ENCODE data around the gene SPACA9.

The SPACA9 gene

DNA sequence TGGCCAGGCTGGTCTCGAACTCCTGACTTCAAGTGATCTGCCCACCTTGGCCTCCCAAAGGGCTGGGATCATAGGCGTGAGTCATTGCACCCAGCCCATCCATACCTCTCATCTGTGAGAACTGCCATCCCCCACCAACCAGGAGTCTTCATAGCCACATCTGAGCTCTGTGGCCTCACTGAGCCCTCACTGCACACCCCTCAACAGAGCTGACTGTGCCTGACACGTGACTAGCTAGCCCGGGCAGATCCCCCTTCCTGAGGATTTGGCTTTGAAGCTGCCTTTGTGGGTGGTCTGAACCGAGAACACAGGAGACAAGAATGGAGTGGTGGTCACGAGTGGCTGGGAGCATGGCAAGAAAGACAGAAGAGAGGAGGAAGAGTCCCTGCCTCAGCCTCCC is 16.2 kb upstream of the SPACA9 start:
- no peak for FAIRE-seq
- no peak for DNase-seq (ENCODE audit: low spot score)

DNA sequence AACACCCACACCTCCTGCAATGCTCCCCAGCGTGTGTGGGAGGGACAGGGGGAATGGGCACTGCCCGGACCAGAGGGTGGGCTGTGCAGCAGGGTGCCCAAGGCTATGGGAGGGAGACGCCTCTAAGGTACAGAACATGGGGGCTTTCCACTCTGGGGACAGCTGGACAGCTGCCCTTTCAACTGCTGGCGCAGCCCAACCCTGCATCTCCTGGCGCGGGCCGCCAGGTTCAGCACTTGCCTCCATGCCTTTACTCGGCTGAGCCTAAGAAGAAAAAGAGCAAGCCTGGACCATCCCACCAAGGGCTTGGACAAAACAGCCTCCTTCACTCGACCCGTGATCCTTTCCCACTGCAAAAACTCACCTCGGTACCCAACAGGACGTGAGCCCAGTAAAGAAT is 15.6 kb upstream of the SPACA9 start:
- no peak for DNase-seq (ENCODE audit: low spot score)

DNA sequence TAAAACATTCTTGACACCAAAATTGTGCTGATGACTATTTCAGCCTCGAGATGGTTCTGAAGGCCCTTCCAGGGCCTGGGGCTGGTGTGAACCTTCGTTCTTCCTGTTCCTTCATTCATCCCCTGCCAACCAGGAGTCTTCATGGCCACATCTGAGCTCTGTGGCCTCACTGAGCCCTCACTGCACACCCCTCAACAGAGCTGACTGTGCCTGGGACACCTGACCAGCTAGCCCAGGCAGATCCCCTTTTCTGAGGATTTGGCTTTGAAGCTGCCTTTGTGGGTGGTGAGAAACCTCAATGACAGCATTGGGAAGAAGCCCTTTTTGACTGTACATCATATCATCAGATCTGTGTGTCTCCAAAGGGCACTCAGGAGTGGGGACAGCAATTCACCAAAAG is 14.4 kb upstream of the SPACA9 start:
- FAIRE-seq (no peak), DNase-seq (ENCODE audit: low spot score) (no peak)

More for the DNA sequence above, 15.6 kb upstream of the SPACA9 start:
- no peak for FAIRE-seq

DNA sequence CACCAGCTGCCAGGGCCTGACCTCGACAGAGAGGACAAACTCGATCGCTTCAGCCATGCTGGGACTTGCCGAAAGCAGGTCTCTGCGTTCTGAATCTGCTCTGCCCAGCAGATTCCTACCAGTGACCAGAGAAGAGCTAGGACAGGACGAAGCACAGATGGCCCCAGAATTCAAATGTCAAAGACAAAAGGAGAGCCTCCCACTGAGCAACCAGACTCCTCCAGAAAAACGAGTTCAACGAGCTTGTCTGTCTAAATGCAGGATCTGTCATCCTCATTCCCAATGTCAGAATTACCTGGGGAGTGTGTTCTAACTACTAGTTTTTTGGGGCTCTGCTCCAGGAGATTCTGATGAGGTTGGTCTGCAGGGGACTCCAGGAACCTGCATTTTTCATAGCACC is 14.0 kb upstream of the SPACA9 start:
- DNase-seq (ENCODE audit: low spot score), result no peak
- no peak for FAIRE-seq

DNA sequence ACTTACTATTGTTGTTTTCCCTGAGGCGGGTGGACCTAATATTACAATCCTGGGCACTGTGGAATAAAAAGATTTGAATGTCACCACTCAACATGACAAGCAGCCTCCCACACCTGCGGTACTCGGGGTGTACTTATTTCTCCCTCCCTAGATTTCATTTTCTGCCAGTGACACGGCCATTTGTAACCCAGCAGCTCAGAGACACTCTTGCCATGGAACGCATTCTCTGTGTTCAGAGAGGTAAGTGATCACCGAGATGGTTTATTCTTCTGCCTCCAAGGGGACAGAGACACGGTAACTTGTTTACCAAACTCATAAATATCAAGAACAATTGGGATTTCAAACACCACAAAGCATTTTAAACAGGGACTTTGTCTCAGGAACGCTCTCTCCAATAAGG is 11.8 kb upstream of the SPACA9 start:
- FAIRE-seq (no peak), DNase-seq (ENCODE audit: low spot score) (no peak)

DNA sequence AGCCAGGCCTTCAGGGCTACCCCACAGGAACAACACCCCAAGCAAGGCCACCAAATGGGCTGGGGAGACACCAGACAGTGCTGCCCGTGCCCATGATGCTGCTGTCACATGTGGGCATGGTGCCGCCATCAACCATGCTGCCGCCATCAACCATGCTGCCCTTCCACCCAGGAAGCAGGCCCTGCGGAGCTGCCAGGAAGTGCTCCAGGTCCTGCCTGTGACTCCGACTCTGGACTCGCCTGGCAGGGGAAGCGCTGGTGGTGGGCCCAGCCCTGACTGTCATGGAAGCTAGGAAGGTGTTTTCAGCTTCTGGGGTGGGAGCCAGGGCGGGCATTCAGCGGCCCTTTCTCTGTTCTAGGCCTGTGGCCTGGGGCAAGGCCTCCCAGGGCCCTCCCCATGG is 9.4 kb upstream of the SPACA9 start:
- FAIRE-seq (no peak), DNase-seq (ENCODE audit: low spot score) (no peak)

DNA sequence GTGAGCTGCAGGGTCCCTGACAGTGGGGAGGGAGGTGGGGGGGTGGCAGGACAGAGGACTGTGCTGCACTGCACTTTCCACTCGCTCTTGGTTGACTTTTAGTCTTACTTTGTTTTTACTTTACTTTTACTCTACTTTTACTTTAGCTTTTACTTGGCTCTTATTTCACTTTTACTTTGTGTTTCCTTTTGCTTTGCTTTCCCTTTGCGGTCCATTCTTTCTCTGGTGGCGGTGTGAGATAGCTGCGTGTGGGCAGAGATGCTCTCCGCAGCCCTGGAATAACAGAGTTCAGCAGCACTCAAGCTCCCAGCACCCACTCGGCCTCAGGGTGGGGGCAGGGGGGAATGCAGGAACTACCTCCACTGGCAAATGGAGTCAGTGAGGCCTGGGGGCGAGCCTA is 5.3 kb upstream of the SPACA9 start:
- FAIRE-seq, result no peak

DNA sequence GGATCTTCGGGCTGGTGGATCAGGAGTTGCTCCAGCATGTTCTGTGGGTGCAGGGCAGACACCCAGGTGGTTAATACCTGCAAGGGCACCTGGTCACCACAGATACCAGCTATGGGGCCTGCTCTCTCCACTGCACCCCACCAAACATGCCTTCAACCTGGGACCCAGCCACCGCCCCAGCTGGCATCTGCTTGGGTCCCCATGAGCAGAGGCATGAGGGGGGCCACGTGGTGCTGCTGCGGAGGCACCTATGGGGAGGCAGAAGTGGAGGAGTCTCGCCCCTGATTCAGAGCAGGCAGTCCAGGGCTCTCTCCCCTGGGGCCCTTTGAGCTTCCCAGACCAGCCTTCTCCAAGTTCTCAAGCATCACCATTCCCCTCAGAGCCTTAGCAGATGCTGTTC is 3.5 kb upstream of the SPACA9 start:
- FAIRE-seq, result no peak
- no peak for DNase-seq (ENCODE audit: low spot score)

More for the DNA sequence above, 5.3 kb upstream of the SPACA9 start:
- DNase-seq (ENCODE audit: low spot score), result no peak

DNA sequence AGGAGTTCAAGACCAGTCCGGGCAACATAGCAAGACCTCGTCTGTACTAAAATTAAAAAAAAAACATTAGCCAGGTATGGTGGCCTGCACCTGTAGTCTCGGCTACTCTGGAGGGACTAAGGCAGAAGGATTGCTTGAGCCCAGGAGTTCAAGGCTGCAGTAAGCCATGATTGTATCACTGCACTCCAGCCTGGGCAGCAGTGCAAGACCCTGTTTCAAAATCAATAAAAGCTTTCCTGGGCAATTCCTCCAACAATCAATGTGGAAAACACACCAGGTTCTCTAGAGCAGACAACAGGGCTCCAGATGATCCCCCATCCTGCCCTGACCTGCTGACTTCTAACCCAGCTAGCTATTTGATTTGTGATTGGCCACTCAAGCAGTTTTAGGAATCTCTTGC is 1.8 kb upstream of the SPACA9 start:
- no peak for DNase-seq (ENCODE audit: low spot score)
- FAIRE-seq, result no peak

DNA sequence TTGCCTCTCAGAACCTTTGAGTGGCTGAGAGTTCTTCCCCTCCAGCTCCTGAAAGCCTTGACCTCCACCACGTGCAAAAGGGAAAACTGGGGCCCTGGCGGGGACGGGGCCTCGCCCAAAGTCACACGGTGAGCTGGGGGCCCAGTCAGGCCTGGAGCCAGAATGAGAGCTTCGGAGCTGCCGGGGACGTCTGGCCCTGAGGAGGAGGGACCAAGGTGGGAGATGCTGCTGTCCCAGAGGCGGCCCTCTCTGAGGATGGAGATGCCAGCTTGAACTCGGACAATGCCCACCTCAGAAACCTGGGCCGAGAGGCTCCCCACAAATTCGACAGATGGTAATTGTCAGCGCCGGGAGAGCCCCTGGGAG is 1.3 kb upstream of the SPACA9 start:
- DNase-seq (ENCODE audit: low spot score), result no peak
- FAIRE-seq, result no peak

DNA sequence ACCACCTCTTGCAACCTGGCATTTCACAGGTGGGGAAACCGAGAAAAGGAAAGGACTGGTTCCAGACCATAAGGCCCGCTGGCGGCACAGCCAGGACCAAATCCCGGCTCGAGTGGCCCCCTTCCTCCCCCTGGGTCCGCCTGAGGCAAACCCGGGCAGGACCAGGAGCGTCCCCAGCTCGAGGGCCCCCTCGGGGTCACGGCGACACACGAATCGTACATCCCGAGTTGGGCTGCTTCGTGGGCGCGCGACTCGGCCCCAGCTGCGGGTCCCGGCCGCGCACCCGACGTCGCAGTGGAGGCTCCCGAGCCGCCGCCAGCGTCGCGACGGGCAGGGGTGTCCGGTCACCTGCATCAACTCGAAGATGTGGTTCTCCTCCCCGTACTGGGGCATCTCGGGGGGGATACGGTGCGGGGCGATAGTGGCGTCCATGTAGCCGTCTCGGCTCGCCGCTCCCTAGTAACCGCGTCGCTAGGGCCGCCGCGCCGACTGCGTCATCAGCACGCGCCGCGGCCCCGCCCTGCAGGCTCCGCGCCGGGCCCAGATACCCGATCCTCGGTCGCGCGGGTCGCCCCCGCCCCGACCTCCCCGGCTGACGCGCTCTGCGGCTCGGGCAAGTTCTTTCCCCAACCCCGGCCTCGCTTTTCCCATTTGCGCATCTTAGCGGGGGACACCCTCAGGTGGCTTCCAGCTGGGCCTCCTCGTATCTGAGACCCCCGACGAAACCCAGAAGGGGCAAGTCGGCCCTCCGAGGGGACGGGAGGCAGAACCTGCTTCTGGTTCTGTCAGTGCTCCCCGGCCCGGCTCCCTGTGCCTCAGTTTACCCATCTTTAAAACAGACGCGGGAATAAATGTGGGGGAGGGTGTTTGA is 639 bp upstream of the SPACA9 start, which contains the start of gene AK8:
AK8 (minus strand) TSS at position 461 of the 871 bp plus-strand sequence; CDS start at position 432, 29 bp downstream.
- FAIRE-seq (peak; percentile 80), DNase-seq (ENCODE audit: low spot score) (peak; percentile 94)

DNA sequence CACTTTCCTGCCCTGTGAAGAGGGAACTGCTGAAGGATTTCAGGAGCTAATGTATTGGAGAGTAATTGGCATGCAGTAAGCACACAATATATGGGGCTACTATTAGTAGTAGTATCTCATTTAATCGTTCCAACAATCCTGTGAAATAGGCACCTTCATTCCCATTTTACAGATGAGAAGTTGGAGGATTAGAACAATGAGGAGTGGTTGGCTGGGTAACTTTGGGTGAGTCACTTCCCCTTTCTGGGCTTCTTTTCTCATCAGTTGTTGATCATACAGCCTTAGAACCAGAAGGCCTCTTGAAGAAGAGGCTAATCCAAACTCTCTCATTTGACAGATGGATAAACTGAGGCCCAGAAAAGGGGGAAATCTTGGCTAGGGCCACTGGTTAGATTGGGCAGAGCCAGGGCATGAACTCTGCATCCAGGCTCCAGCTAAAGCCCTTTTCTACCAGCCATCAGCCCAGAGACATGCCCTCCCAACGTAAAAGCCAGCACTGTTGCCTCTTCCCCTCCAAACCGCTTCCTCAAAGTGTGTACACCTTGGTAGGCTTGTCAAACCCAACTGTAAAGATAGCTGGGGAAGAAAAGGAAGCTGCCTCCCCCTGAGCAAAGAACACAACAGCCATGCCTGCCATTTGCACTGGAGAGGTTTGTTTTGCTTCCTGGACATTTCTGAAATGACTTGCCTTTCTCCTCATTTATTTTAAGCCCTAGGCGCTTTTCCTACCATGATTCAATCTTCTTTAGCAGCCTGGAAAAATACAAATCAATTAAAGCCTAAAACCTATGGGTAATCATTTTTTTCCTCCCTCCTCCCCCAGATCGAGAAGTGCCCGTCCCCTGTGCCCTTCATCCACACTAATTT is 992 bp downstream of the SPACA9 start:
- DNase-seq (ENCODE audit: low spot score) (no peak), FAIRE-seq (no peak)

DNA sequence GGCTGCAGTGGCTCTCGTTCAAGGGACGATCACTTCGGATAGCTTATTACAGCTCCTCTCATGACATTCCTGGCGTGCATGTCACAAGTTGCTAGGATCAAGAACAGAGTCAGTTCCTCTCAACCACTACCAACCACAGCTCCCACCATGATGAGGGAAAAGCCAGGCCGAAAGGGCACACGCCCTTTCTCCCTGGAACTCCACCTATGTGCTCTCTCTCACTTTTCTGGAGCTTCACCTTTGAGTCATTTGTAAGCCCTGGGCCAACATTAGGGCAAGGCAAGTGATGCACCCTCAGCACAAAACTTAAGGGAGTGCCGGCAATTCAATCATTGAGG is 1.6 kb downstream of the SPACA9 start:
- no peak for DNase-seq (ENCODE audit: low spot score)
- FAIRE-seq, result no peak

DNA sequence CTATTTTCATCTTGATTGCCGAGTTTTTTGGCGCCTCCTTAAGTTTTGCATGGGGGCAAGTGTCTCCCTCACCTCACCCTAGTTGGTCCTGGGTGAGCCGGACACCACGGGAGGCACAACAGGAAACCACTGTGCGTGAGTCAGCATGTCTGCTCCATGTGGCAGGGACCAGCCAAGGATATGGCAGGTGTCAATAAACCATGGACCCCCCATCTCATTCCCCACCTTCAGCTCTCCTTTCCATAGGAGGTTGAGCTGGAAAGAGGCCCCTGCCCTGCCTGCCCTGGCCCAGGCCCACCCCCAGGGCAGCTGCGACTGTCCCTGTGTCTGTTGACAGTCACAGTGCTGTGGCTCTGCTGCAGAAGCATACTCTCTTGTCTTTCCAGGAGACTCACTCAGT is 3.1 kb downstream of the SPACA9 start:
- FAIRE-seq (no peak), DNase-seq (ENCODE audit: low spot score) (no peak)

DNA sequence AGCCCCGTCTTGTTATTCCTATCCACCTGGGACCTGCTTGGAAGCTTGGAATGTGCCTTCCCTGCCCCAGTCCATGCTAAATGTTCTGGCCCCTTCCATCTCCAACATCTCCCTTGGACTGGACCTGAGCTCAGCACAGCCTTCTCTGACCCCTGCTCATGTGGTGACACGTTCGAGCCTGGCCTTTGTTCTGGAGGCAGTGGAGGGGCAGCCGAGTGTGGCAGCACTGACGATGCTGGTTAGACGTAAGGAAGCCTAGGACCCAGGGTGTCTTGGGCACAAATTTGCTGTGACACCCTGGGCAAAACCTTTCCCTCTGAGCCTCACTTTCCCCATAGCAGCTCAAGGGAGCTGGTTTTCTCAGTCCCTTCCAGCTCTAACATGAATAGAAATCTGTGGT is 3.9 kb downstream of the SPACA9 start:
- DNase-seq (ENCODE audit: low spot score) (no peak), FAIRE-seq (no peak)

DNA sequence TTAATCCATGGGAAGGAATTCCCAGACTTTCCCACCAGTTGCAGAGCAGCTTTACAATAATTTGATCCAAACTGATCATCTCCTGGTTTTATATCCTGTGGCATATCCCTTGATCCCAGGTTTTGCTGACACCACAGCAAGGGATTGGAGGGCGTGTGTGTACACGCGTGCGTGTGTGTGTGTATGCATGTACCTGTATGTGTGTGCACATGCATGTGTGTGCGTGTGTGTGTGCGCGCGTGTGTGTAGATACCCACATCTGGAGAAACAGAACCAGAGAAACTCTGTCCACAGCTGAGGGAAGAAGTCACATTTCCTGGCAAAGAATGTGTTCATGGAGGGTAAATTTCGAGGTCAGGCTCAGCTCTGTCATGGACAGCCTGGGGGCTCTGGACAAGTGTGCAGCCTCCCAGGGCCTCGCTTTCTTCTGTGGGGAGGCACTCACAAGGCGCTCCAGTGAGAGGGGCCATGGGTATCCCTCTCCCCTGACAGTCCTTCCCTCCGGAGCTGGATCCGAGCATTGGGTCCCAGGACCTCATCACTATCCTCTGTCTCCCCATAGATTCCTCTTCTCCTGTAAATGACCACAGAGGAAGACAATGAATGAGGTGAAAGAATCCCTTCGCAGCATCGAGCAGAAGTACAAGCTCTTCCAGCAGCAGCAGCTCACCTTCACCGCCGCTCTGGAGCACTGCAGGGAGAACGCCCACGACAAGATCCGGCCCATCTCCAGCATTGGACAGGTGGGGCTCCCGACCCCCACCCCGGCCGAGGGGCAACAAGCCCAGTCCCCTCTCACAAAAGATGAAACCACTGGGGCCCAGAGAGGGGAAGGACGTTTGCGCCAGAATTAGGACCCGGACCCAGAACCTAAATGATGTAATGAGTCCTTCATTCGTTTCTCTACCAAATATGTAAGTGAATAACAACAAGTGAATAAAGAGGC is 4.9 kb downstream of the SPACA9 start:
- no peak for FAIRE-seq
- DNase-seq (ENCODE audit: low spot score), result no peak

DNA sequence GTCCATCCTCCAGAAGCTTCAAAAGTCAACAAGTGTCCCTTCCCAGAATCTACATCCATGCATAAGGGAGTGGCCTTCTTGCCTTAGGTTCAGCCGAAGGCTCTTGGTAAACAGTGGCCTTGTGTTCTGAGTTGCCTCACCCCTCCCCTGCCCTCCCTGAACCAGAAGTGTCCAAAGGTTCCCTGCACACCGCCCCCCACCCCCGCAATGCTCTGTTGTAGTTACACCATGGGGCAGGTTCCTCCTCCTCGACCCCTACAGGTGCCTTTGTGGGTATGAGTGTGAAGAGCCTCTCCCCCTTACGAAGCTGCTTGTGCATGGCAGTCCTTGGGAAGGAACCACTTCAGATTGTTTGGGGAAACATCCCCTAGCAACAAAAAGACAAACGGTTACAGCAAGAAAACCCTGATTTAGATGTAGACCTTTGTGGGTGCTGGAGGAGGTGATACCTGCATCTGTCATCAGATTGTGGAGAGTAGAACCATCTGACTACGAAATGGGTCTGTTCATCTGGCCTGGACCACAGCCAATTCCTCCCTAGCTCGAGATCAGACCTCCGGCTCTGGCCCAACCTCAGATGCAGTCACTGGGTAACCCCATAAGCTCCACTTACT is 7.1 kb downstream of the SPACA9 start:
- FAIRE-seq (no peak), DNase-seq (ENCODE audit: low spot score) (no peak)

DNA sequence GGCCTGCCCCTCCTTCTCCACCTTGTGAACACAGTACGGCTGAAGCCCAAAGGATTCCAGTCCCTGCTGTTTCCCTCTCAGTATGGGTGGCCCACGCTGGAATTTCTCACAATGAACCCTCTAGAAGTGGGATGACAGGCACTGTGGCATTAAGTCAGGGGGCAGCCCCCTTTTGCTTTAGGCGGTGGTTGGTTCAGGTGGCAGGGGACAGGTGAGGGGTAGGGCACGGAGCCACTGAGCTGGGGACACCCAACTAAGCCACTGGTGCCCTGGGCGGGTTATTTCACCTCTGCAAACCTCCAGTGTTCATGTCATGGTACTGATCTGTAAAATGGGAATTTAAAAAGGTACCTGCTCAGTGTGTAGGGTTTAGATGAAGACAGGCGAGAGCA is 7.6 kb downstream of the SPACA9 start:
- no peak for FAIRE-seq
- DNase-seq (ENCODE audit: low spot score), result no peak

DNA sequence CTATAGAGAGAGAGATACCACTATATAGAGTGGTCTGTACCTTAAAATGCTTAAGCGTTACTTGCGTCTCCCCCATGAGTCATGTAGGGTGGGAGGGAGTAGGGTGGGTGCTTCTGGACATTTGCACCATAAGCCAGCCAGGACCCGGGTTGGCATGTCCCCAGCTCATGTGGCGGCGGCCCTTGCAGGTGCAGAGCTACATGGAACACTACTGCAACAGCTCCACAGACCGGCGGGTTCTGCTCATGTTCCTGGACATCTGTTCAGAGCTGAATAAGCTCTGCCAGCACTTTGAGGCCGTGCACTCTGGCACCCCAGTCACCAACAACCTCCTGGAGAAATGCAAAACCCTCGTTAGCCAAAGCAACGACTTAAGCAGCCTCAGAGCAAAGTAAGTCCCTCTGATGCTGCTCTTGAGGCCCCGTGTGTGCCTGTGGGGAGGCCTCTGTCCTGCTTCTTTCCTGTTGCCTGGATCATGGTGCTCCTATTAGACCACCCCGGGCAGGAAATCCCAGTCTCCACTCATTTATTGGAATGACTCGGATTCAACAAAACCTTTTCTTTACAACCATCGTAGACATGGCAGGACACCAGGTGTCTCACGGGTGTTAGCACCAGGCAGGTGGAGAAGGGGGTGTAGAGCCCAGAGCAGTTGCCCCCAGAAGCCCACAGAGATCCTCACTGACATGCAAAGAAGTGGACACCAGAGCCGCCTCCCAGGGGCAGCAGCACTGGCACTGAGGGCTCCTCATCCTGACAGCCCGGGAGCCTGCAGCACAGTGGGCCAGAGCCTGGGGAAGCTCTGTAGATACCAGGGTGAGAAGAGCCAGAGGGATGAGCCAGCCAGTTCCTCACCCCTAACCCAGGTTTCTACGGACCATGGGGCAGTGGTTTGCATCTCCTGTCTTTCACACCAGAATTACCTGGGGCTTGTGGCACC is 8.8 kb downstream of the SPACA9 start:
- DNase-seq (ENCODE audit: low spot score) (no peak), FAIRE-seq (no peak)

DNA sequence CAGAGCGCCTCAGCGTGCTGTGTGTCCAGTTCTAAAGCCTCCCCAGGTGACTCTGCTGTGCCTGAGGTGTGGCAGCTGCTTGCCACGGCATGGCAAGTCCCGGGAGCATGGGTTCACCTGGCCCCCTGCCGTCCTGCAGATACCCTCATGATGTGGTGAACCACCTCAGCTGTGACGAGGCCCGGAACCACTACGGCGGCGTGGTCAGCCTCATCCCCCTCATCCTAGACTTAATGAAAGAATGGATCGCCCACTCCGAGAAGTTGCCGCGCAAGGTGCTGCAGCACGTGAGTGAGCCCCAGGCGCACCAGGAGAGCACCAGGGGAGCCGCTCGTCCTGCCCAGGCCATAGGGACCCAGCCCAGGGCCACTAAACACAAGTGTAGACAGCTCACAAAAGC is 9.5 kb downstream of the SPACA9 start:
- DNase-seq (ENCODE audit: low spot score), result no peak
- no peak for FAIRE-seq
